HG02973 (cell line): Measurements from ENCODE around the gene RNF121.

Experiments
- ATAC-seq: cut with Tn5 transposase; IDR thresholded peaks from one replicate; pipeline ENCODE4 v1.9.1; 2021; ENCODE audit warnings: moderate library complexity; ENCODE audit not compliant: unreplicated experiment

Gene RNF121

GRCh38 chr11:71987521-71987920 is 58.7 kb downstream of the RNF121 start:
- ATAC-seq, result no peak

GRCh38 chr11:71988050-71988449 is 59.2 kb downstream of the RNF121 start:
- no peak for ATAC-seq

GRCh38 chr11:71990701-71991100 is 61.9 kb downstream of the RNF121 start:
- no peak for ATAC-seq

- peak; percentile 61 for ATAC-seq
Observed at GRCh38 chr11:71991494-71991893, 62.6 kb downstream of the RNF121 start.

GRCh38 chr11:71992136-71992730 is 63.4 kb downstream of the RNF121 start:
- ATAC-seq, result no peak

- no peak for ATAC-seq
Observed at GRCh38 chr11:71994786-71995185, 65.9 kb downstream of the RNF121 start.

GRCh38 chr11:71995726-71996291 is 67.0 kb downstream of the RNF121 start:
- ATAC-seq, result no peak

GRCh38 chr11:71996517-71996916 is 67.7 kb downstream of the RNF121 start:
- ATAC-seq, result no peak

- ATAC-seq, result no peak
Observed at GRCh38 chr11:71996946-71997345, 68.1 kb downstream of the RNF121 start.

- no peak for ATAC-seq
Observed at GRCh38 chr11:71997594-71997993, 68.7 kb downstream of the RNF121 start.

GRCh38 chr11:71998061-71998460 is 69.2 kb downstream of the RNF121 start:
- no peak for ATAC-seq

- peak; percentile 43 for ATAC-seq
Observed at GRCh38 chr11:71998649-71999310, 69.9 kb downstream of the RNF121 start, which contains the start of gene IL18BP. TSS of gene IL18BP (plus strand) at chr11:71998909. CDS start at chr11:71999985, 1,076 bp downstream.

- peak; percentile 24 for ATAC-seq
Observed at GRCh38 chr11:71999362-71999761, 70.5 kb downstream of the RNF121 start.

- no peak for ATAC-seq
Observed at GRCh38 chr11:71999798-72000197, 71.0 kb downstream of the RNF121 start.

- no peak for ATAC-seq
Observed at GRCh38 chr11:72000202-72000867, 71.5 kb downstream of the RNF121 start.

- no peak for ATAC-seq
Observed at GRCh38 chr11:72001285-72001684, 72.4 kb downstream of the RNF121 start.

GRCh38 chr11:72001834-72002591 is 73.2 kb downstream of the RNF121 start:
- no peak for ATAC-seq

- ATAC-seq, result no peak
Observed at GRCh38 chr11:72002841-72003775, 74.3 kb downstream of the RNF121 start.

- ATAC-seq, result no peak
Observed at GRCh38 chr11:72003776-72004171, 74.9 kb downstream of the RNF121 start.
